GM12878 (cell line): ENCODE measurements around the gene ZNF496.

Source experiments
- KDM1A ChIP-seq: fragments of 200-600 bp; sonication (generic); IDR thresholded peaks from 2 replicates; pipeline ENCODE4 v1.6.1; 2016; ENCODE audit warnings: borderline replicate concordance
- POLR2A ChIP-seq: IDR thresholded peaks from 2 replicates; pipeline ENCODE4 v1.6.1; 2011; ENCODE audit warnings: low read depth, mild to moderate bottlenecking, low read length

- TF ChIP-seq KDM1A (no peak), POLR2A (no peak)
Measured at GRCh38 chr1:247300491-247301175, 31.0 kb downstream of the ZNF496 start.
